HEK293 (cell line): ENCODE results near the gene ADAMTS16.

Source experiments
- CTCF ChIA-PET: fragments of 350-600 bp; formaldehyde crosslinking; extraction: SDS; loops from one replicate; lab custom pipeline; 2021; ENCODE audit warnings: antibody characterized with exemption; lab: Yijun Ruan, JAX
- POLR2A ChIA-PET: fragments of 300-600 bp; formaldehyde crosslinking; extraction: SDS; loops from one replicate; lab custom pipeline; 2020; ENCODE audit warnings: antibody characterized with exemption, inconsistent platforms; lab: Yijun Ruan, JAX
- H3K27ac ChIP-seq: fragments of 200-500 bp; sonication (Bioruptor generic); 2 replicates; pipeline ENCODE4 v1.5.1; 2014; ENCODE audit warnings: low read depth, low read length, control low read depth, inconsistent platforms; ENCODE audit errors: extremely low read depth
- H3K36me3 ChIP-seq, 2 experiments: fragments of 200-500 bp in 1 of 2; sonication (Bioruptor generic) in 1 of 2; 1 replicate in 1 of 2; 2 replicates in 1 of 2; pipeline ENCODE4 v1.5.1; 2014 to 2017; ENCODE audit warnings: inconsistent platforms in 2 of 2, low read length in 2 of 2; ENCODE audit not compliant: control insufficient read depth in 2 of 2, insufficient read depth in 1 of 2
- H3K4me1 ChIP-seq: fragments of 200-500 bp; sonication (Bioruptor generic); 2 replicates; pipeline ENCODE4 v1.5.1; 2014; ENCODE audit warnings: mild to moderate bottlenecking, low read length, inconsistent platforms; ENCODE audit not compliant: control insufficient read depth, insufficient read depth
- H3K4me3 ChIP-seq: 2 replicates; pipeline ENCODE4 v1.5.1; 2011; ENCODE audit warnings: low read depth, mild to moderate bottlenecking, control low read depth, low read length, moderate library complexity
- H3K9me3 ChIP-seq: fragments of 200-500 bp; sonication (Bioruptor generic); 2 replicates; pipeline ENCODE4 v1.5.1; 2014; ENCODE audit warnings: low read depth, low read length, inconsistent platforms; ENCODE audit not compliant: control insufficient read depth, insufficient read depth
- BCL11A ChIP-seq: fragments of 450-650 bp; formaldehyde crosslinking; IDR thresholded peaks from 2 replicates; pipeline ENCODE4 v1.5.1; 2016; ENCODE audit warnings: low read depth, missing biosample characterization, missing genetic modification characterization
- BCL6B ChIP-seq: fragments of 450-650 bp; formaldehyde crosslinking; IDR thresholded peaks from 2 replicates; pipeline ENCODE4 v1.5.1; 2017; ENCODE audit warnings: missing biosample characterization, missing genetic modification characterization
- HOXC10 ChIP-seq: sonication (generic); formaldehyde crosslinking; IDR thresholded peaks from 2 replicates; pipeline ENCODE4 v1.8.1; 2023; ENCODE audit warnings: mild to moderate bottlenecking, missing genetic modification reagents
- KLF1 ChIP-seq: fragments of 450-650 bp; formaldehyde crosslinking; IDR thresholded peaks from 2 replicates; pipeline ENCODE4 v1.5.1; 2016; ENCODE audit warnings: missing biosample characterization, missing genetic modification characterization
- PRDM1 ChIP-seq: fragments of 450-650 bp; formaldehyde crosslinking; IDR thresholded peaks from 2 replicates; pipeline ENCODE4; 2016; ENCODE audit warnings: missing biosample characterization, missing genetic modification characterization
- RBAK ChIP-seq: fragments of 450-650 bp; formaldehyde crosslinking; IDR thresholded peaks from 2 replicates; pipeline ENCODE4 v1.5.1; 2016; ENCODE audit warnings: missing biosample characterization, missing genetic modification characterization
- ZBTB21 ChIP-seq: fragments of 450-650 bp; formaldehyde crosslinking; IDR thresholded peaks from 2 replicates; pipeline ENCODE4 v1.5.1; 2017; ENCODE audit warnings: missing biosample characterization, missing genetic modification characterization
- ZFP41 ChIP-seq: fragments of 450-650 bp; formaldehyde crosslinking; IDR thresholded peaks from 2 replicates; pipeline ENCODE4 v1.5.1; 2016; ENCODE audit warnings: missing biosample characterization, missing genetic modification characterization, borderline replicate concordance
- ZNF10 ChIP-seq: fragments of 450-650 bp; formaldehyde crosslinking; IDR thresholded peaks from 2 replicates; pipeline ENCODE4 v1.5.1; 2017; ENCODE audit warnings: missing biosample characterization, missing genetic modification characterization
- ZNF112 ChIP-seq: fragments of 450-650 bp; formaldehyde crosslinking; IDR thresholded peaks from 2 replicates; pipeline ENCODE4 v1.5.0; 2017; ENCODE audit warnings: missing biosample characterization, missing genetic modification characterization
- ZNF146 ChIP-seq: fragments of 450-650 bp; formaldehyde crosslinking; IDR thresholded peaks from 2 replicates; pipeline ENCODE4 v1.5.1; 2016; ENCODE audit warnings: missing biosample characterization, missing genetic modification characterization
- ZNF19 ChIP-seq: fragments of 450-650 bp; formaldehyde crosslinking; IDR thresholded peaks from 2 replicates; pipeline ENCODE4; 2016; ENCODE audit warnings: missing biosample characterization, missing genetic modification characterization, low read depth
- ZNF311 ChIP-seq: fragments of 450-650 bp; formaldehyde crosslinking; IDR thresholded peaks from 2 replicates; pipeline ENCODE4 v1.5.1; 2017; ENCODE audit warnings: missing biosample characterization, missing genetic modification characterization, borderline replicate concordance
- ZNF398 ChIP-seq: fragments of 450-650 bp; formaldehyde crosslinking; IDR thresholded peaks from 2 replicates; pipeline ENCODE4 v1.5.1; 2017; ENCODE audit warnings: missing biosample characterization, missing genetic modification characterization
- ZNF416 ChIP-seq: fragments of 450-650 bp; formaldehyde crosslinking; IDR thresholded peaks from 2 replicates; pipeline ENCODE4 v1.5.1; 2016; ENCODE audit warnings: missing biosample characterization, missing genetic modification characterization
- ZNF544 ChIP-seq: fragments of 450-650 bp; formaldehyde crosslinking; IDR thresholded peaks from 2 replicates; pipeline ENCODE4 v1.5.0; 2017; ENCODE audit warnings: missing biosample characterization, missing genetic modification characterization
- ZNF600 ChIP-seq: fragments of 450-650 bp; formaldehyde crosslinking; IDR thresholded peaks from 2 replicates; pipeline ENCODE4 v1.5.1; 2016; ENCODE audit warnings: missing biosample characterization, missing genetic modification characterization
- ZNF626 ChIP-seq: fragments of 450-650 bp; sonication (Bioruptor Pico); formaldehyde crosslinking; IDR thresholded peaks from 2 replicates; pipeline ENCODE4 v1.5.1; 2018; ENCODE audit warnings: missing biosample characterization, missing genetic modification characterization, inconsistent platforms
- ZNF843 ChIP-seq: fragments of 450-650 bp; formaldehyde crosslinking; IDR thresholded peaks from 2 replicates; pipeline ENCODE4 v1.5.1; 2016; ENCODE audit warnings: missing biosample characterization, missing genetic modification characterization
- ZSCAN18 ChIP-seq: fragments of 450-650 bp; formaldehyde crosslinking; IDR thresholded peaks from 2 replicates; pipeline ENCODE4 v1.5.1; 2016; ENCODE audit warnings: missing biosample characterization, missing genetic modification characterization
- ZXDB ChIP-seq: fragments of 450-650 bp; formaldehyde crosslinking; IDR thresholded peaks from 2 replicates; pipeline ENCODE4 v1.5.1; 2016; ENCODE audit warnings: missing biosample characterization, missing genetic modification characterization

The ADAMTS16 gene

GRCh38 chr5:5320062-5320805 lies 180.1 kb downstream of the ADAMTS16 start:
- TF ChIP-seq ZNF843 (tag by site-specific recombination): no peak
- TF ChIP-seq ZNF626 (tag by site-specific recombination): no peak
- no peak for TF ChIP-seq ZXDB (tag by site-specific recombination)
- no peak for TF ChIP-seq BCL11A (tag by site-specific recombination)
- TF ChIP-seq ZNF311 (tag by site-specific recombination): no peak
- ChIA-PET CTCF (no interaction called here), POLR2A (no interaction called here)
- Histone ChIP-seq H3K4me3 (no peak overlapping the region), H3K27ac (no peak overlapping the region), H3K9me3 (no peaks in the 10 kb centered on the region), H3K4me1 (peaks cover 6% of the 10 kb centered on the region; the same call in 1 of the 2 replicates), H3K36me3 (no peaks in the 10 kb centered on the region)

- Histone ChIP-seq H3K4me3 (no peak overlapping the region), H3K27ac (no peak overlapping the region), H3K36me3 (no peaks in the 10 kb centered on the region), H3K9me3 (no peaks in the 10 kb centered on the region), H3K4me1 (peaks cover 4% of the 10 kb centered on the region; the same call in 1 of the 2 replicates)
- no peak for TF ChIP-seq ZNF398 (tag by site-specific recombination)
- TF ChIP-seq ZNF146: peak; percentile 95
- ChIA-PET POLR2A (no interaction called here), CTCF (interaction anchor here (1.2 kb wide), 1 partner anchor 27 kb away, joined by 5 read pairs; no protein-coding TSS in a partner anchor)
Measured at GRCh38 chr5:5321137-5321536, 181.0 kb downstream of the ADAMTS16 start.

- TF ChIP-seq ZNF19 (tag by site-specific recombination) (no peak), ZNF10 (peak; percentile 82)
Measured at GRCh38 chr5:5323551-5323950, 183.4 kb downstream of the ADAMTS16 start.

GRCh38 chr5:5326115-5326758 lies 186.1 kb downstream of the ADAMTS16 start:
- Histone ChIP-seq H3K36me3 (no peaks in the 10 kb centered on the region), H3K27ac (no peak overlapping the region), H3K9me3 (no peaks in the 10 kb centered on the region), H3K4me1 (peaks cover 7% of the 10 kb centered on the region; the same call in 1 of the 2 replicates), H3K4me3 (no peak overlapping the region)
- ChIA-PET CTCF (interaction anchor here (0.6 to 0.7 kb wide), 2 partner anchors 33 to 78 kb away, joined by 3 to 5 read pairs; no protein-coding TSS in a partner anchor), POLR2A (no interaction called here)
- TF ChIP-seq RBAK (tag by site-specific recombination): no peak
- no peak for TF ChIP-seq ZNF544 (tag by site-specific recombination)
- no peak for TF ChIP-seq ZSCAN18 (tag by site-specific recombination)
- no peak for TF ChIP-seq PRDM1 (tag by site-specific recombination)
- no peak for TF ChIP-seq ZNF112 (tag by site-specific recombination)
- TF ChIP-seq BCL6B (tag by site-specific recombination): no peak
- no peak for TF ChIP-seq ZNF416 (tag by site-specific recombination)
- TF ChIP-seq HOXC10: no peak
- no peak for TF ChIP-seq ZFP41 (tag by site-specific recombination)
- no peak for TF ChIP-seq ZXDB (tag by site-specific recombination)
- TF ChIP-seq ZBTB21 (tag by site-specific recombination): no peak
- TF ChIP-seq ZNF600 (tag by site-specific recombination): no peak
- no peak for TF ChIP-seq KLF1

More at GRCh38 chr5:5323551-5323950, 183.4 kb downstream of the ADAMTS16 start:
- no peak overlapping the region for H3K4me3 ChIP-seq
- no peaks in the 10 kb centered on the region for H3K9me3 ChIP-seq
- ChIA-PET POLR2A (no interaction called here), CTCF (interaction anchor here (0.6 kb wide), 1 partner anchor 179 kb away, joined by 3 read pairs; no protein-coding TSS in a partner anchor)
- H3K36me3 ChIP-seq: no peaks in the 10 kb centered on the region
- no peak overlapping the region for H3K27ac ChIP-seq
- no peaks in the 10 kb centered on the region for H3K4me1 ChIP-seq
